ENCODE measurements around the gene NEDD4L. TPM values are rescaled to one million over a fixed set of nuclear protein-coding genes. Genes with fewer than 3 reads are reported as not detected.
A peak's percentile ranks its signal among the peaks of the same experiment; 100 is the strongest.

The NEDD4L gene
- total and polyA plus RNA-seq, 10 of the 15 experiments (the other 5 are each of a cell fraction or from before 2014, with no cell fraction given), result 7.4 to 24.0 (median 17.7) TPM

DNA sequence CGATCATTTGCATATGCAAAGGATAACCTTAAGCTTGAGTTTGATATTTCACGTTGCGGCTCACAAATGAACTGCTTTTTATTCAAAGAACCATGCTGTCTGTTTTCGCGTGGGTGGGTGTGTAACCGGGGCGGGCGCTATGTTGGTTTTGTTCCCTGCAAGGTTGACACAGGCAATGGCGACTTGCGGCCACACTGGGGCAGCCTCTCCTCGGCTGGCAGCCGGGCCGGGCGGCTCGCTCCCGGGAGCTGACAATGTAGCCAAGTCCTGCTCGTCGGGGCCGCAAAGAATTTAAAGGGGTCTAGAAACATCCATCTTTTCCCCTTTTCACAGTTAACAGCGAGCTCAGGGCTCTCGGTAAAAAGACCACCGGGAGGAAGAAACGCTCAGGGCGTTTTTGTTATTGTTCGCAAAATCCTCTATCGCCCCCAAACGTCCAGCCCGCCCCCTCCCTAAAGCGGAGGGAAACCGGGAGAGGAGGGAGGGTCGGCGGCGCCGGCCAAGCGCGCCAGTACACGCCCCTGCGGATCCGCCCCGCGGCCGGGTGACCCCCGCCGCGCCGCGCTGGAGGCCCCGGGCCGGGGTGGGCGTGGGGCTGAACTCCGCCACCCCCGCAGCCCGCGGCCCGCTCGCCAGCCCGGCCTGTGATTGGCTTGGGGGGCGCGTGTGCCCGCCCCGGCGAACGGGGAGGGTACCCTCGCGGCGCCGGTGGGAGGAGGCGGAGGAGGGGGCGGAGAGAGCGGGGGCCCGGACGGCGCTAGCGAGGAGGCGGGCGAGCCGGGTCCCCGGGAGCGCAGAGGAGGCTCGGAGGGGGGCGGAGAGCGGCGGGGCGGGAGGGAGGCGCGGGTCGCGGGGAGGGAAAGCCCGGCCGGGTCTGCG lies at the start of gene NEDD4L (continued):
- TF ChIP-seq, protein P1, sequence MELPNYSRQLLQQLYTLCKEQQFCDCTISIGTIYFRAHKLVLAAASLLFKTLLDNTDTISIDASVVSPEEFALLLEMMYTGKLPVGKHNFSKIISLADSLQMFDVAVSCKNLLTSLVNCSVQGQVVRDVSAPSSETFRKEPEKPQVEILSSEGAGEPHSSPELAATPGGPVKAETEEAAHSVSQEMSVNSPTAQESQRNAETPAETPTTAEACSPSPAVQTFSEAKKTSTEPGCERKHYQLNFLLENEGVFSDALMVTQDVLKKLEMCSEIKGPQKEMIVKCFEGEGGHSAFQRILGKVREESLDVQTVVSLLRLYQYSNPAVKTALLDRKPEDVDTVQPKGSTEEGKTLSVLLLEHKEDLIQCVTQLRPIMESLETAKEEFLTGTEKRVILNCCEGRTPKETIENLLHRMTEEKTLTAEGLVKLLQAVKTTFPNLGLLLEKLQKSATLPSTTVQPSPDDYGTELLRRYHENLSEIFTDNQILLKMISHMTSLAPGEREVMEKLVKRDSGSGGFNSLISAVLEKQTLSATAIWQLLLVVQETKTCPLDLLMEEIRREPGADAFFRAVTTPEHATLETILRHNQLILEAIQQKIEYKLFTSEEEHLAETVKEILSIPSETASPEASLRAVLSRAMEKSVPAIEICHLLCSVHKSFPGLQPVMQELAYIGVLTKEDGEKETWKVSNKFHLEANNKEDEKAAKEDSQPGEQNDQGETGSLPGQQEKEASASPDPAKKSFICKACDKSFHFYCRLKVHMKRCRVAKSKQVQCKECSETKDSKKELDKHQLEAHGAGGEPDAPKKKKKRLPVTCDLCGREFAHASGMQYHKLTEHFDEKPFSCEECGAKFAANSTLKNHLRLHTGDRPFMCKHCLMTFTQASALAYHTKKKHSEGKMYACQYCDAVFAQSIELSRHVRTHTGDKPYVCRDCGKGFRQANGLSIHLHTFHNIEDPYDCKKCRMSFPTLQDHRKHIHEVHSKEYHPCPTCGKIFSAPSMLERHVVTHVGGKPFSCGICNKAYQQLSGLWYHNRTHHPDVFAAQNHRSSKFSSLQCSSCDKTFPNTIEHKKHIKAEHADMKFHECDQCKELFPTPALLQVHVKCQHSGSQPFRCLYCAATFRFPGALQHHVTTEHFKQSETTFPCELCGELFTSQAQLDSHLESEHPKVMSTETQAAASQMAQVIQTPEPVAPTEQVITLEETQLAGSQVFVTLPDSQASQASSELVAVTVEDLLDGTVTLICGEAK (IDR thresholded peaks at IDR 0.05; ENCODE audit: borderline replicate concordance), result no peak
- TF ChIP-seq TARDBP (IDR thresholded peaks at IDR 0.05; ENCODE audit: borderline replicate concordance) (no peak), ZBED1 (IDR thresholded peaks at IDR 0.05; ENCODE audit: borderline replicate concordance) (no peak), EZH2 (IDR thresholded peaks at IDR 0.05; ENCODE audit: borderline replicate concordance, control insufficient read depth, low read depth, low read length) (no peak), NR2C2 (IDR thresholded peaks at IDR 0.05; ENCODE audit: borderline replicate concordance, control insufficient read depth, insufficient read length, low read depth) (no peak), CBX5 (IDR thresholded peaks at IDR 0.05; ENCODE audit: low read depth) (no peak), CEBPZ (IDR thresholded peaks at IDR 0.05; ENCODE audit: low read depth, low read length) (no peak), CBX3 (IDR thresholded peaks at IDR 0.05; ENCODE audit: borderline replicate concordance, low read depth) (no peak), DPF2 (IDR thresholded peaks at IDR 0.05) (peak; percentile 53; the same call in 1 of the 2 replicates), SREBF2 (IDR thresholded peaks at IDR 0.05; ENCODE audit: low read length) (no peak), NFYB (IDR thresholded peaks at IDR 0.05; ENCODE audit: insufficient read depth, low read depth, low read length) (peak; percentile 39; the same call in 1 of the 2 replicates), KLF5 (IDR thresholded peaks at IDR 0.05; ENCODE audit: partially characterized antibody) (no peak), ZNF384 (IDR thresholded peaks at IDR 0.05; ENCODE audit: borderline replicate concordance, low read depth, low read length) (no peak), PBX3 (IDR thresholded peaks at IDR 0.05; ENCODE audit: insufficient replicate concordance, low read depth, low read length) (no peak), BACH1 (IDR thresholded peaks at IDR 0.05; ENCODE audit: borderline replicate concordance) (no peak), CREB1 (IDR thresholded peaks at IDR 0.05; ENCODE audit: low read depth) (peak; percentile 40; the same call in 1 of the 2 replicates), SREBF1 (IDR thresholded peaks at IDR 0.05; ENCODE audit: low read length) (no peak), MXI1 (IDR thresholded peaks at IDR 0.05; ENCODE audit: low read depth, low read length) (peak; percentile 74; the same call in 1 of the 2 replicates)
- TF ChIP-seq, protein P2, sequence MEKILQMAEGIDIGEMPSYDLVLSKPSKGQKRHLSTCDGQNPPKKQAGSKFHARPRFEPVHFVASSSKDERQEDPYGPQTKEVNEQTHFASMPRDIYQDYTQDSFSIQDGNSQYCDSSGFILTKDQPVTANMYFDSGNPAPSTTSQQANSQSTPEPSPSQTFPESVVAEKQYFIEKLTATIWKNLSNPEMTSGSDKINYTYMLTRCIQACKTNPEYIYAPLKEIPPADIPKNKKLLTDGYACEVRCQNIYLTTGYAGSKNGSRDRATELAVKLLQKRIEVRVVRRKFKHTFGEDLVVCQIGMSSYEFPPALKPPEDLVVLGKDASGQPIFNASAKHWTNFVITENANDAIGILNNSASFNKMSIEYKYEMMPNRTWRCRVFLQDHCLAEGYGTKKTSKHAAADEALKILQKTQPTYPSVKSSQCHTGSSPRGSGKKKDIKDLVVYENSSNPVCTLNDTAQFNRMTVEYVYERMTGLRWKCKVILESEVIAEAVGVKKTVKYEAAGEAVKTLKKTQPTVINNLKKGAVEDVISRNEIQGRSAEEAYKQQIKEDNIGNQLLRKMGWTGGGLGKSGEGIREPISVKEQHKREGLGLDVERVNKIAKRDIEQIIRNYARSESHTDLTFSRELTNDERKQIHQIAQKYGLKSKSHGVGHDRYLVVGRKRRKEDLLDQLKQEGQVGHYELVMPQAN (conservative IDR thresholded peaks at IDR 0.05), result peak; percentile 77
